ENCODE data around the gene GLT1D1.

Gene GLT1D1

GRCh38 chr12:128918481-128919260 is 65.4 kb downstream of the GLT1D1 start:
- H3K9ac ChIP-seq, result no peak overlapping the region
- H2AFZ ChIP-seq, result no peak overlapping the region
- TF ChIP-seq, protein P1, sequence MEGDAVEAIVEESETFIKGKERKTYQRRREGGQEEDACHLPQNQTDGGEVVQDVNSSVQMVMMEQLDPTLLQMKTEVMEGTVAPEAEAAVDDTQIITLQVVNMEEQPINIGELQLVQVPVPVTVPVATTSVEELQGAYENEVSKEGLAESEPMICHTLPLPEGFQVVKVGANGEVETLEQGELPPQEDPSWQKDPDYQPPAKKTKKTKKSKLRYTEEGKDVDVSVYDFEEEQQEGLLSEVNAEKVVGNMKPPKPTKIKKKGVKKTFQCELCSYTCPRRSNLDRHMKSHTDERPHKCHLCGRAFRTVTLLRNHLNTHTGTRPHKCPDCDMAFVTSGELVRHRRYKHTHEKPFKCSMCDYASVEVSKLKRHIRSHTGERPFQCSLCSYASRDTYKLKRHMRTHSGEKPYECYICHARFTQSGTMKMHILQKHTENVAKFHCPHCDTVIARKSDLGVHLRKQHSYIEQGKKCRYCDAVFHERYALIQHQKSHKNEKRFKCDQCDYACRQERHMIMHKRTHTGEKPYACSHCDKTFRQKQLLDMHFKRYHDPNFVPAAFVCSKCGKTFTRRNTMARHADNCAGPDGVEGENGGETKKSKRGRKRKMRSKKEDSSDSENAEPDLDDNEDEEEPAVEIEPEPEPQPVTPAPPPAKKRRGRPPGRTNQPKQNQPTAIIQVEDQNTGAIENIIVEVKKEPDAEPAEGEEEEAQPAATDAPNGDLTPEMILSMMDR (IDR thresholded peaks at IDR 0.05), result no peak
- H3K4me2 ChIP-seq (ENCODE audit: low read length), result no peak overlapping the region
- no peaks in the 10 kb centered on the region for H3K36me3 ChIP-seq (ENCODE audit: control insufficient read depth, insufficient read depth, low read length)
- no peaks in the 10 kb centered on the region for H3K27me3 ChIP-seq (ENCODE audit: control insufficient read depth, insufficient read depth, low read length)
- no peaks in the 10 kb centered on the region for H3K9me3 ChIP-seq (ENCODE audit: control insufficient read depth, low read length)
- H3K4me1 ChIP-seq, result no peaks in the 10 kb centered on the region
- H3K4me3 ChIP-seq (ENCODE audit: low read depth, low read length), result no peak overlapping the region
- no peaks in the 10 kb centered on the region for H3K79me2 ChIP-seq
- H3K27ac ChIP-seq, result no peak overlapping the region

- Histone ChIP-seq H3K4me3 (ENCODE audit: low read depth, low read length) (no peak overlapping the region), H3K9ac (no peak overlapping the region)
These were observed 67.2 kb downstream of the GLT1D1 start for GRCh38 chr12:128920468-128920867.

DNA sequence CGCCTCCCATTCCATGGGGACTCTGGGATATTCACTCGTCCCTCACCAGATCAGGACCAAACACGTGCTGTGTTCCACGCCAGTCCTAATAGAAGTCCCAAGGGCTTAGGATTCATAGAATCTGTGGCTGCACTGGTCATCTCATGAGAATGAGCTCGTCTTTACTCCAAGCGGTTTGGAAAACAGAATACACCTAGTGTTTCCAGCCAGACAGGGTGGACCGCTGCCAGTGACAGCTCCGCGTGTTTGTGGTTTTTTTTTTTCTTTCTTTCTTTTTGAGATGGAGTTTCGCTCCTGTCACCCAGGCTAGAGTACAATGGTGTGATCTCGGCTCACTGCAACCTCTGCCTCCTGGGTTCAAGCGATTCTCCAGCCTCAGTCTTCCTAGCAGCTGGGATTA is 75.1 kb downstream of the GLT1D1 start:
- TF ChIP-seq, protein P1 (IDR thresholded peaks at IDR 0.05), result no peak
- Histone ChIP-seq H3K4me2 (ENCODE audit: low read length) (no peak overlapping the region), H3K27me3 (ENCODE audit: control insufficient read depth, insufficient read depth, low read length) (no peaks in the 10 kb centered on the region), H2AFZ (no peak overlapping the region), H3K4me3 (ENCODE audit: low read depth, low read length) (no peak overlapping the region), H3K9me3 (ENCODE audit: control insufficient read depth, low read length) (no peaks in the 10 kb centered on the region), H3K9ac (no peak overlapping the region), H3K4me1 (no peaks in the 10 kb centered on the region), H3K79me2 (no peaks in the 10 kb centered on the region), H3K36me3 (ENCODE audit: control insufficient read depth, insufficient read depth, low read length) (no peaks in the 10 kb centered on the region), H3K27ac (no peak overlapping the region)

More at GRCh38 chr12:128920468-128920867, 67.2 kb downstream of the GLT1D1 start:
- TF ChIP-seq, protein P1 (IDR thresholded peaks at IDR 0.05), result no peak
- Histone ChIP-seq H3K9me3 (ENCODE audit: control insufficient read depth, low read length) (no peaks in the 10 kb centered on the region), H3K27ac (no peak overlapping the region), H3K4me2 (ENCODE audit: low read length) (no peak overlapping the region), H2AFZ (no peak overlapping the region), H3K4me1 (no peaks in the 10 kb centered on the region), H3K36me3 (ENCODE audit: control insufficient read depth, insufficient read depth, low read length) (no peaks in the 10 kb centered on the region), H3K79me2 (no peaks in the 10 kb centered on the region), H3K27me3 (ENCODE audit: control insufficient read depth, insufficient read depth, low read length) (no peaks in the 10 kb centered on the region)

DNA sequence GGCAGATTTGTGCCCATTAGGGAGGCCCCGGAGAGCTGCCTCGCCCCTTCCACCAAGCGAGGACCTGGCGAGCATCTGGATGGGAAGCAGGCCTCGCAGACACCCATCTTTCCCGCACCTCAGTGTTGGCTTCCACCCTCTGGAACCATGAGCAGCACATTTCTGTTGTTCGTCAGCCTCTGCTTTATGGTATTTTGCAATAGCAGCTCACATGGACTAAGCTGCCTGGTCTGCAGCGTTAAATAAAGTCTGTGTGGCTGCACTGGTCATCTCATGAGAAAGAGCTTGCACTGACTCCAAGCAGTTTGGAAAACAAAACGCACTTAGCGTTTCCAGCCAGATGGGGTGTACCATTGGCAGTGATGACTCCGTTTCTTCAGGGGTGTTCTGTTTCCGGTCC is 75.8 kb downstream of the GLT1D1 start:
- Histone ChIP-seq H3K9me3 (ENCODE audit: control insufficient read depth, low read length) (no peaks in the 10 kb centered on the region), H3K4me1 (no peaks in the 10 kb centered on the region), H3K27ac (no peak overlapping the region), H3K79me2 (no peaks in the 10 kb centered on the region), H3K27me3 (ENCODE audit: control insufficient read depth, insufficient read depth, low read length) (no peaks in the 10 kb centered on the region), H3K4me3 (ENCODE audit: low read depth, low read length) (no peak overlapping the region), H3K36me3 (ENCODE audit: control insufficient read depth, insufficient read depth, low read length) (no peaks in the 10 kb centered on the region), H3K9ac (no peak overlapping the region), H3K4me2 (ENCODE audit: low read length) (no peak overlapping the region), H2AFZ (no peak overlapping the region)
- TF ChIP-seq, protein P1 (IDR thresholded peaks at IDR 0.05), result no peak

GRCh38 chr12:128930606-128931005 is 77.3 kb downstream of the GLT1D1 start:
- Histone ChIP-seq H3K9me3 (ENCODE audit: control insufficient read depth, low read length) (no peaks in the 10 kb centered on the region), H3K27ac (no peak overlapping the region), H3K27me3 (ENCODE audit: control insufficient read depth, insufficient read depth, low read length) (no peaks in the 10 kb centered on the region), H2AFZ (no peak overlapping the region), H3K4me1 (no peaks in the 10 kb centered on the region), H3K4me3 (ENCODE audit: low read depth, low read length) (no peak overlapping the region), H3K79me2 (no peaks in the 10 kb centered on the region), H3K9ac (no peak overlapping the region), H3K4me2 (ENCODE audit: low read length) (no peak overlapping the region), H3K36me3 (ENCODE audit: control insufficient read depth, insufficient read depth, low read length) (no peaks in the 10 kb centered on the region)
- TF ChIP-seq, protein P1 (IDR thresholded peaks at IDR 0.05), result no peak

Data from parathyroid adenoma (tissue), 2 donors.